Fibroblast of mammary gland (primary cell): Measurements from ENCODE around the gene KHK.

ENCODE experiments used
- DNase-seq: peaks from one replicate; pipeline ENCODE4 v3.0.0-alpha.2; 2010; ENCODE audit warnings: low read depth
- H3K4me3 ChIP-seq: 2 replicates; pipeline ENCODE4 v1.5.1; 2011; ENCODE audit warnings: low read depth, mild to moderate bottlenecking, low read length, moderate library complexity; ENCODE audit not compliant: control insufficient read depth
- TF ChIP-seq, protein P1 (sequence below): conservative IDR thresholded peaks from 2 replicates; pipeline ENCODE4 v1.5.1; 2011; ENCODE audit warnings: low read depth, low read length, inconsistent platforms; ENCODE audit not compliant: control insufficient read depth, insufficient read depth

The KHK gene

GRCh38 chr2:27125104-27125503, 38.5 kb downstream of the KHK start:
- H3K4me3 ChIP-seq, result no peak overlapping the region
- DNase-seq, result no peak
- TF ChIP-seq, protein P1, sequence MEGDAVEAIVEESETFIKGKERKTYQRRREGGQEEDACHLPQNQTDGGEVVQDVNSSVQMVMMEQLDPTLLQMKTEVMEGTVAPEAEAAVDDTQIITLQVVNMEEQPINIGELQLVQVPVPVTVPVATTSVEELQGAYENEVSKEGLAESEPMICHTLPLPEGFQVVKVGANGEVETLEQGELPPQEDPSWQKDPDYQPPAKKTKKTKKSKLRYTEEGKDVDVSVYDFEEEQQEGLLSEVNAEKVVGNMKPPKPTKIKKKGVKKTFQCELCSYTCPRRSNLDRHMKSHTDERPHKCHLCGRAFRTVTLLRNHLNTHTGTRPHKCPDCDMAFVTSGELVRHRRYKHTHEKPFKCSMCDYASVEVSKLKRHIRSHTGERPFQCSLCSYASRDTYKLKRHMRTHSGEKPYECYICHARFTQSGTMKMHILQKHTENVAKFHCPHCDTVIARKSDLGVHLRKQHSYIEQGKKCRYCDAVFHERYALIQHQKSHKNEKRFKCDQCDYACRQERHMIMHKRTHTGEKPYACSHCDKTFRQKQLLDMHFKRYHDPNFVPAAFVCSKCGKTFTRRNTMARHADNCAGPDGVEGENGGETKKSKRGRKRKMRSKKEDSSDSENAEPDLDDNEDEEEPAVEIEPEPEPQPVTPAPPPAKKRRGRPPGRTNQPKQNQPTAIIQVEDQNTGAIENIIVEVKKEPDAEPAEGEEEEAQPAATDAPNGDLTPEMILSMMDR, result no peak

DNA sequence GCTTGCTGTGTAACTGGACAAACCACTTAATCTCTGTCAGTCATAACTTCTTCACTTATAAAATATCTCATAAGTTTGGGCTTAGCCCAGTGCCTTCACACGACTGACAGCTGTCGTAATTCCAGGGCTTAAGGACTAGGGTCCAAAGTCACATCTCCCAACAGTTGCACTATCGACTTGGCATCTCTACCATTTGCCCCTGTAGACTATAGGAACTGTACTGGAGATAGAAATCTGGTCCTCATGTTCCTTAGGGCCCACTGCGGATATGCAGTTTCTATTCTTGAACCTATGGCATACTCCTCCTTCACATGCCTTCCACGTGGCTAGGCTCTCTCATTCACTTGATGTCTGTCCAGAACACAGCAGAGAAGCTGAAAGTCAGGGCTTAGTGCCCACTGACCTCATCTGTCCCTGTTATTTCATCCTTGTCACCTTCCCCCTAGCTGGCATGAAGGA, 39.7 kb downstream of the KHK start:
- TF ChIP-seq, protein P1, result no peak
- DNase-seq, result no peak
- H3K4me3 ChIP-seq, result no peak overlapping the region

GRCh38 chr2:27127883-27128667, 41.5 kb downstream of the KHK start:
- TF ChIP-seq, protein P1, result no peak
- no peak for DNase-seq
- H3K4me3 ChIP-seq, result no peak overlapping the region

DNA sequence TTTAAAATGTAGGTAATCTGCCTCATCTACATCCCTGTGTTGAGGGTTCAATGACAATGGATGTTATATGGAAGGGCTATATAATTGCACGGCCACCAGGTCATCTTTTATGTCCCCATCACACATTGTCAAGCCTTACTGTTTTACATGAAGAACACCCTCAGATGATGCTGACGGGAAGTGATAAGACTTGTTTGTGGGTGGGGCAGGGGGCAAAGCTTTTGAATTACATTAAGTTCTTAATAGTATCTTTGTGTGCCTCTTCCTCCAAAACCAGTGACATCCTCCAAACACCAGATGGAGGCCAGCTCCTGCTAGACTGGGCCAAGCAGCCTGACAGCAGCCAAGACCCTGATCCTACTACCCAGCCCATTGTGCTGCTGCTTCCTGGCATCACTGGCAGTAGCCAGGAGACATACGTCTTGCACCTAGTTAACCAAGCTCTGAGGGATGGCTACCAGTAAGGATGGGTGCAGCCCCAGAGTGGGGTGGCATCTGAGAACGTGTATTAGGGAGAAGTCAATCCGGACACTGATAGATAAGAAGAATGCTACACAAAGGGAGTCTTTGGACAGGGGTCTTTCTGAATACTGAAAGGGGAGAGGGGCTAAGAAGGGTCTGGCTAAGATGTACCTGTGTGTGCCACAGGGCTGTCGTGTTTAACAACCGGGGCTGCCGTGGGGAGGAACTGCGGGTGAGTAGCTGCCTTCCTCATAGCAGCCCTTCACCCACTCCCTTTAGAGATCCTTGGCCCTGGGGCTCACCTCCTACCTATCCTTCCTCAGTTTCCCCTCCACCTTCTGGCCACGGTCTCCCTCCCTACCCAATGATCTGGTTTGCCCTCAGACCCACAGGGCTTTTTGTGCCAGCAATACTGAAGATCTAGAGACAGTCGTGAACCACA, 42.3 kb downstream of the KHK start:
- DNase-seq, result no peak
- TF ChIP-seq, protein P1, result no peak
- H3K4me3 ChIP-seq, result no peak overlapping the region

- no peak overlapping the region for H3K4me3 ChIP-seq
- no peak for DNase-seq
- TF ChIP-seq, protein P1, result no peak
These were observed 43.8 kb downstream of the KHK start for GRCh38 chr2:27130396-27130795.

GRCh38 chr2:27131429-27131828, 44.9 kb downstream of the KHK start:
- no peak overlapping the region for H3K4me3 ChIP-seq
- DNase-seq, result no peak
- TF ChIP-seq, protein P1, result no peak
